Measurements from ENCODE around the gene SLC16A11.

DNA sequence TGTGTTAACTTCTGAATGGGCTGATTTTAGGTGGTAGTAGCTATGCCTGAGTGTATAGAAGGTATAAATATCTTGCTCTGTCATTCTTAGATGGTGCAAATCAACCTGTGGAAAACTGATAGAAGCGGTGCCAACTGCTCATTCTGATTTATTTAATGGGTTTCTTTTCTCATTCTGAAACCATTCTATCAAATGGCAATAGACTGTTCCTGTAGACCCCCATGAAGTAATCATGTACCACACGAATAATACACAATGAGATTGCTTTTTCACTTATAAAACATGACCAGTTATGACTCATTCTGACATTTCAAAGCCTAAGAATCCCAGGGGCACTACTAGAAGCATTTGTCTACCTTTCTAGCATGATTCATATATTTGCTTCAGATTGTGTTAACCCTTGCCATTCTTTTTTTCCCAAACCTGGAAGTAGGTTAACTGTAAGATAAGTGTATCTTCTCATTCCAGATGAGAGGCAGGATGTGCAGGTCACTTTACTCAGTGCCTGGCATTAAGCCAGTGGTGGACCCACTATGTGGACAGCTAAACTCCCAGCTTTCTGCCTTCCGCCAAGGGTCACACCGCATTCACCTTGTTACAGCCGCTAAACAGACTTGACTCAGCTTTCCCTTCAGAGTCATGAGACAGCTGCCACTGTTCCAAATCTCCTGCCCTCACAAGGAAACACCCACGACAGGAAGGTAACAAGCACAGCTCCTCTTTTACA is 16.4 kb upstream of the SLC16A11 start:
- TF ChIP-seq, protein P1, sequence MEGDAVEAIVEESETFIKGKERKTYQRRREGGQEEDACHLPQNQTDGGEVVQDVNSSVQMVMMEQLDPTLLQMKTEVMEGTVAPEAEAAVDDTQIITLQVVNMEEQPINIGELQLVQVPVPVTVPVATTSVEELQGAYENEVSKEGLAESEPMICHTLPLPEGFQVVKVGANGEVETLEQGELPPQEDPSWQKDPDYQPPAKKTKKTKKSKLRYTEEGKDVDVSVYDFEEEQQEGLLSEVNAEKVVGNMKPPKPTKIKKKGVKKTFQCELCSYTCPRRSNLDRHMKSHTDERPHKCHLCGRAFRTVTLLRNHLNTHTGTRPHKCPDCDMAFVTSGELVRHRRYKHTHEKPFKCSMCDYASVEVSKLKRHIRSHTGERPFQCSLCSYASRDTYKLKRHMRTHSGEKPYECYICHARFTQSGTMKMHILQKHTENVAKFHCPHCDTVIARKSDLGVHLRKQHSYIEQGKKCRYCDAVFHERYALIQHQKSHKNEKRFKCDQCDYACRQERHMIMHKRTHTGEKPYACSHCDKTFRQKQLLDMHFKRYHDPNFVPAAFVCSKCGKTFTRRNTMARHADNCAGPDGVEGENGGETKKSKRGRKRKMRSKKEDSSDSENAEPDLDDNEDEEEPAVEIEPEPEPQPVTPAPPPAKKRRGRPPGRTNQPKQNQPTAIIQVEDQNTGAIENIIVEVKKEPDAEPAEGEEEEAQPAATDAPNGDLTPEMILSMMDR (IDR thresholded peaks at IDR 0.05) = no peak
- TF ChIP-seq POLR2A (IDR thresholded peaks at IDR 0.05) (no peak), EP300 (IDR thresholded peaks at IDR 0.05; ENCODE audit: low read depth) (no peak)
